Choroid plexus epithelial cell (primary cell): ENCODE results near the gene CMTM8.

Source experiments
- DNase-seq: peaks from one replicate; pipeline ENCODE4 v3.0.0-alpha.2; 2010; ENCODE audit warnings: low read depth
- H3K4me3 ChIP-seq: 2 replicates; pipeline ENCODE4 v1.5.1; 2011; ENCODE audit warnings: low read depth, mild to moderate bottlenecking, control low read depth, low read length, moderate library complexity
- CTCF ChIP-seq: conservative IDR thresholded peaks from 2 replicates; pipeline ENCODE4 v1.5.1; 2011; ENCODE audit warnings: low read depth, mild to moderate bottlenecking, control low read depth, inconsistent platforms, low read length, moderate library complexity

Gene CMTM8

DNA sequence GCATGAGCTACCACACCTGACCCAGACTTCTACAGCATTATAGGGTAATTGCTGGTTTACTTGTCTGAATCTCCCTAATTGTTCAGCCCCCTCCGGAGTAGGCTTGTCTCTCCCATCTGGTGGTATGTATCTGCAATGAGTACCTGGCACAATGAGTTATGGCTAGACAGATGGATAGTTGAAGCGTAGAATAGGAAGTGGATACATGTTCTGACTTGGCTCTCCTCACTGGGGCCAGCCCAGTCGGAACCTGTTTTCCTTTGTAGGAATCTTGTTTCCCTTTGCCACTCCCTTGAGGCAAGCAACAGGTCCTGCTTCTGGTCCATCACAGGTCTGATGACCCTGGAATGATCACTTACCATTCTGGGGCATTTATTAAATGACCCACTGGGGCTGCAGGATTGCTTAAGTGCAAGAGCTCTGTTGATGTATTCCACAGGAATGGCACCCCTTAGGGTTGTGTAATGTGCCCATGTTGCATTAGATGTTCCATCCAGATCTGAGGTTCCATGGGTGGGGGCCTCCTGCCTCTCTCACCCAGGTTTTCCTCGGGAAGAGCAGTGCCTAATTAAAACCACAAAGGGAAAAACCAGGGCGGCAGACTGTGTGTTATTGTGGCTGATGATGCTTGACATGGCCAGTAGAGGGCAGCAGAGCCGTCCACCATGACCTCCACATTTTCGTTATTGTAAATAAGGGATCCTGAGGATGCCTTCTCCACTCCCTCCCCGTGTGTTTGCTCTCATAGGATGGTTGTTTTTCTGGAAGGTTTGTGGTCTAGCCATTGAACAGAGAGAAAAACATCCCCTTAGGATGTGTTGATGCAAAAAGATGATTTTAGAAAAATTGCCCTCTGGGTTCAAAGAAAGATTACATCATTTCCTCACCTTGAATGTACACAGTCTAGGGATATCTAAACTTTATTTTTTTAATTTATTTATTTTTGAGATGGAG, 58.0 kb downstream of the CMTM8 start:
- peak; percentile 92 for TF ChIP-seq CTCF
- H3K4me3 ChIP-seq: no peak overlapping the region
- peak; percentile 78 for DNase-seq

GRCh38 chr3:32297366-32297765, 58.9 kb downstream of the CMTM8 start:
- DNase-seq: no peak
- no peak for TF ChIP-seq CTCF
- H3K4me3 ChIP-seq: no peak overlapping the region

GRCh38 chr3:32301426-32301825, 62.9 kb downstream of the CMTM8 start:
- TF ChIP-seq CTCF: no peak
- H3K4me3 ChIP-seq: no peak overlapping the region
- no peak for DNase-seq

GRCh38 chr3:32302601-32303398, 64.3 kb downstream of the CMTM8 start:
- no peak for TF ChIP-seq CTCF
- H3K4me3 ChIP-seq: no peak overlapping the region
- peak; percentile 61 for DNase-seq

- TF ChIP-seq CTCF: no peak
- DNase-seq: no peak
- no peak overlapping the region for H3K4me3 ChIP-seq
These were observed 64.9 kb downstream of the CMTM8 start for GRCh38 chr3:32303399-32303747.

GRCh38 chr3:32303977-32304881, 65.7 kb downstream of the CMTM8 start:
- no peak for TF ChIP-seq CTCF

More at GRCh38 chr3:32303977-32304881, 65.7 kb downstream of the CMTM8 start:
- no peak overlapping the region for H3K4me3 ChIP-seq
- no peak for DNase-seq
